Astrocyte (in vitro differentiated cells and primary cell): ENCODE data around the gene STX11.

ENCODE experiments used
- EZH2 ChIP-seq: IDR thresholded peaks from 2 replicates; pipeline ENCODE4 v1.6.1; 2012; ENCODE audit warnings: mild to moderate bottlenecking, low read length, inconsistent platforms; ENCODE audit not compliant: insufficient read depth
- TF ChIP-seq, protein P1 (sequence below): IDR thresholded peaks from 2 replicates; pipeline ENCODE4 v1.5.1; 2011; ENCODE audit warnings: low read depth, mild to moderate bottlenecking, inconsistent platforms, low read length, moderate library complexity; ENCODE audit not compliant: insufficient read depth

DNA sequence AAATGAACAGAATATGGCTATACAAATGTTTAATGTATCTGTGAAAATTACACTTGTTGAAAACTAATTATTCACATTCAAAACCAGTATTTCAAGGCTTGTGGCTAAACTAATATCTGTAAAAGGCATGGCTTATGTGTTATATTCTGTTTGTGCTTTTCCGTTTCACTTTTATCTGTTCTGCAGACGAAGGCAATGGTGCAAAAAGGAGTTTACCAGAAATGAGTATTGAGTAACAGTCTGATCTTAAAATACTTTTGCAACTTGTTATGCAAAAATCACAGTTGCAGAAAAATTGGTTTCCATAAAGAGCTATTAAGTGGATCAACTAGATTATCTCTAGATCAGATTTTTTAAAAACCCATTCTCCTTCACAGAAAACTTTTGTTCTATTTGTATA lies 9.4 kb upstream of the STX11 start:
- no peak for TF ChIP-seq EZH2
- TF ChIP-seq, protein P1, sequence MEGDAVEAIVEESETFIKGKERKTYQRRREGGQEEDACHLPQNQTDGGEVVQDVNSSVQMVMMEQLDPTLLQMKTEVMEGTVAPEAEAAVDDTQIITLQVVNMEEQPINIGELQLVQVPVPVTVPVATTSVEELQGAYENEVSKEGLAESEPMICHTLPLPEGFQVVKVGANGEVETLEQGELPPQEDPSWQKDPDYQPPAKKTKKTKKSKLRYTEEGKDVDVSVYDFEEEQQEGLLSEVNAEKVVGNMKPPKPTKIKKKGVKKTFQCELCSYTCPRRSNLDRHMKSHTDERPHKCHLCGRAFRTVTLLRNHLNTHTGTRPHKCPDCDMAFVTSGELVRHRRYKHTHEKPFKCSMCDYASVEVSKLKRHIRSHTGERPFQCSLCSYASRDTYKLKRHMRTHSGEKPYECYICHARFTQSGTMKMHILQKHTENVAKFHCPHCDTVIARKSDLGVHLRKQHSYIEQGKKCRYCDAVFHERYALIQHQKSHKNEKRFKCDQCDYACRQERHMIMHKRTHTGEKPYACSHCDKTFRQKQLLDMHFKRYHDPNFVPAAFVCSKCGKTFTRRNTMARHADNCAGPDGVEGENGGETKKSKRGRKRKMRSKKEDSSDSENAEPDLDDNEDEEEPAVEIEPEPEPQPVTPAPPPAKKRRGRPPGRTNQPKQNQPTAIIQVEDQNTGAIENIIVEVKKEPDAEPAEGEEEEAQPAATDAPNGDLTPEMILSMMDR: no peak
